ENCODE data around the gene AK4. TPM values are rescaled to one million over a fixed set of nuclear protein-coding genes. Genes with fewer than 3 reads are reported as not detected.

Gene AK4
- total and polyA plus RNA-seq, 4 donors: 52.3 to 106 (median 59.3) TPM

DNA sequence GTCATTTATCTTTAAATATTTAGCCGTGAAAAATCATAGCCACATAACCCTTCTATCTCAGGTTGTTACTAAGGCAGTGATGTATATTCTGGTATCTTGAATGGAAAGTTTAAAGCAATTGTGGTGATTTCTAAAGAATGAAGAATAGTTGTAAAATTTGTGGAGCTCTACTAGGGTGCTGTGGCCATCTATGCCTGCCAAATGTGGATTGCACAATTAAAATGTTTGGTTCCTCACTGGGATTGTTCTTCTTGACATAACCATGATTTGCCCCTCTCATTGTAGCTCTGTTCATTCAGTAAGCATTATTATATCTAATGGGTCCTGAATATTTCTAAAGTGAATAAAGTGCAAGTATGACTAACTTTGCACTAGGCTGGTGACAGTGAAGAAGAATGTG, 50.1 kb downstream of the AK4 start:
- Histone ChIP-seq H3K4me1 (ENCODE audit: control insufficient read depth in 4 of 4, insufficient read depth in 4 of 4, low read length in 3 of 4) (peaks cover 8 to 42% (median 33%) of the 10 kb centered on the region in 4 donors), H3K27ac (ENCODE audit: low read depth in 1 of 2, low read length in 2 of 2) (no peak overlapping the region), H3K9me3 (ENCODE audit: control insufficient read depth in 4 of 4, low read length in 3 of 4) (no peaks in the 10 kb centered on the region), H3K4me3 (ENCODE audit: low read depth in 1 of 3, low read length in 3 of 3) (no peak overlapping the region), H3K36me3 (ENCODE audit: control insufficient read depth in 4 of 4, insufficient read depth in 3 of 4, low read depth in 1 of 4, low read length in 3 of 4) (peaks cover 0 to 6% (median 1%) of the 10 kb centered on the region in 4 donors), H3K9ac (ENCODE audit: low read depth in 1 of 2, low read length in 2 of 2) (peak overlapping the region in 1 of 2 donors; percentile 12), H3K27me3 (ENCODE audit: control insufficient read depth in 4 of 4, insufficient read depth in 4 of 4, low read length in 3 of 4) (no peaks in the 10 kb centered on the region)
- no peak for TF ChIP-seq FOXA1 (IDR thresholded peaks at IDR 0.05)
- TF ChIP-seq, protein P1, sequence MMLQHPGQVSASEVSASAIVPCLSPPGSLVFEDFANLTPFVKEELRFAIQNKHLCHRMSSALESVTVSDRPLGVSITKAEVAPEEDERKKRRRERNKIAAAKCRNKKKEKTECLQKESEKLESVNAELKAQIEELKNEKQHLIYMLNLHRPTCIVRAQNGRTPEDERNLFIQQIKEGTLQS (IDR thresholded peaks at IDR 0.05): no peak
- TF ChIP-seq SP1 (IDR thresholded peaks at IDR 0.05): no peak
- no peak for TF ChIP-seq EGR1 (IDR thresholded peaks at IDR 0.05; ENCODE audit: low read depth in 2 of 2)
- TF ChIP-seq RAD21 (IDR thresholded peaks at IDR 0.05): peak; percentile 12 to 32
- no peak for TF ChIP-seq TAF1 (conservative IDR thresholded peaks at IDR 0.05)
- TF ChIP-seq HNF4A (conservative IDR thresholded peaks at IDR 0.05): peak; percentile 9 to 11
- no peak for TF ChIP-seq JUND (IDR thresholded peaks at IDR 0.05)
- TF ChIP-seq HNF4G (IDR thresholded peaks at IDR 0.05): no peak
- TF ChIP-seq RXRA (IDR thresholded peaks at IDR 0.05): peak in 1 of 2 donors; percentile 21
- TF ChIP-seq, protein P2, sequence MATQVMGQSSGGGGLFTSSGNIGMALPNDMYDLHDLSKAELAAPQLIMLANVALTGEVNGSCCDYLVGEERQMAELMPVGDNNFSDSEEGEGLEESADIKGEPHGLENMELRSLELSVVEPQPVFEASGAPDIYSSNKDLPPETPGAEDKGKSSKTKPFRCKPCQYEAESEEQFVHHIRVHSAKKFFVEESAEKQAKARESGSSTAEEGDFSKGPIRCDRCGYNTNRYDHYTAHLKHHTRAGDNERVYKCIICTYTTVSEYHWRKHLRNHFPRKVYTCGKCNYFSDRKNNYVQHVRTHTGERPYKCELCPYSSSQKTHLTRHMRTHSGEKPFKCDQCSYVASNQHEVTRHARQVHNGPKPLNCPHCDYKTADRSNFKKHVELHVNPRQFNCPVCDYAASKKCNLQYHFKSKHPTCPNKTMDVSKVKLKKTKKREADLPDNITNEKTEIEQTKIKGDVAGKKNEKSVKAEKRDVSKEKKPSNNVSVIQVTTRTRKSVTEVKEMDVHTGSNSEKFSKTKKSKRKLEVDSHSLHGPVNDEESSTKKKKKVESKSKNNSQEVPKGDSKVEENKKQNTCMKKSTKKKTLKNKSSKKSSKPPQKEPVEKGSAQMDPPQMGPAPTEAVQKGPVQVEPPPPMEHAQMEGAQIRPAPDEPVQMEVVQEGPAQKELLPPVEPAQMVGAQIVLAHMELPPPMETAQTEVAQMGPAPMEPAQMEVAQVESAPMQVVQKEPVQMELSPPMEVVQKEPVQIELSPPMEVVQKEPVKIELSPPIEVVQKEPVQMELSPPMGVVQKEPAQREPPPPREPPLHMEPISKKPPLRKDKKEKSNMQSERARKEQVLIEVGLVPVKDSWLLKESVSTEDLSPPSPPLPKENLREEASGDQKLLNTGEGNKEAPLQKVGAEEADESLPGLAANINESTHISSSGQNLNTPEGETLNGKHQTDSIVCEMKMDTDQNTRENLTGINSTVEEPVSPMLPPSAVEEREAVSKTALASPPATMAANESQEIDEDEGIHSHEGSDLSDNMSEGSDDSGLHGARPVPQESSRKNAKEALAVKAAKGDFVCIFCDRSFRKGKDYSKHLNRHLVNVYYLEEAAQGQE (IDR thresholded peaks at IDR 0.05): no peak
- no peak for TF ChIP-seq NR2F2 (IDR thresholded peaks at IDR 0.05)
- no peak for TF ChIP-seq GABPA (IDR thresholded peaks at IDR 0.05 in 1 of 2, conservative IDR thresholded peaks at IDR 0.05 in 1 of 2)
- peak; percentile 27 for TF ChIP-seq YY1 (IDR thresholded peaks at IDR 0.05)
- TF ChIP-seq, protein P3, sequence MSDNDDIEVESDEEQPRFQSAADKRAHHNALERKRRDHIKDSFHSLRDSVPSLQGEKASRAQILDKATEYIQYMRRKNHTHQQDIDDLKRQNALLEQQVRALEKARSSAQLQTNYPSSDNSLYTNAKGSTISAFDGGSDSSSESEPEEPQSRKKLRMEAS (IDR thresholded peaks at IDR 0.05): no peak
- TF ChIP-seq, protein P4, sequence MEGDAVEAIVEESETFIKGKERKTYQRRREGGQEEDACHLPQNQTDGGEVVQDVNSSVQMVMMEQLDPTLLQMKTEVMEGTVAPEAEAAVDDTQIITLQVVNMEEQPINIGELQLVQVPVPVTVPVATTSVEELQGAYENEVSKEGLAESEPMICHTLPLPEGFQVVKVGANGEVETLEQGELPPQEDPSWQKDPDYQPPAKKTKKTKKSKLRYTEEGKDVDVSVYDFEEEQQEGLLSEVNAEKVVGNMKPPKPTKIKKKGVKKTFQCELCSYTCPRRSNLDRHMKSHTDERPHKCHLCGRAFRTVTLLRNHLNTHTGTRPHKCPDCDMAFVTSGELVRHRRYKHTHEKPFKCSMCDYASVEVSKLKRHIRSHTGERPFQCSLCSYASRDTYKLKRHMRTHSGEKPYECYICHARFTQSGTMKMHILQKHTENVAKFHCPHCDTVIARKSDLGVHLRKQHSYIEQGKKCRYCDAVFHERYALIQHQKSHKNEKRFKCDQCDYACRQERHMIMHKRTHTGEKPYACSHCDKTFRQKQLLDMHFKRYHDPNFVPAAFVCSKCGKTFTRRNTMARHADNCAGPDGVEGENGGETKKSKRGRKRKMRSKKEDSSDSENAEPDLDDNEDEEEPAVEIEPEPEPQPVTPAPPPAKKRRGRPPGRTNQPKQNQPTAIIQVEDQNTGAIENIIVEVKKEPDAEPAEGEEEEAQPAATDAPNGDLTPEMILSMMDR (IDR thresholded peaks at IDR 0.05; ENCODE audit: low read depth, low read length, missing input control): no peak
- no peak for TF ChIP-seq FOXA2 (IDR thresholded peaks at IDR 0.05)
- TF ChIP-seq, protein P5, sequence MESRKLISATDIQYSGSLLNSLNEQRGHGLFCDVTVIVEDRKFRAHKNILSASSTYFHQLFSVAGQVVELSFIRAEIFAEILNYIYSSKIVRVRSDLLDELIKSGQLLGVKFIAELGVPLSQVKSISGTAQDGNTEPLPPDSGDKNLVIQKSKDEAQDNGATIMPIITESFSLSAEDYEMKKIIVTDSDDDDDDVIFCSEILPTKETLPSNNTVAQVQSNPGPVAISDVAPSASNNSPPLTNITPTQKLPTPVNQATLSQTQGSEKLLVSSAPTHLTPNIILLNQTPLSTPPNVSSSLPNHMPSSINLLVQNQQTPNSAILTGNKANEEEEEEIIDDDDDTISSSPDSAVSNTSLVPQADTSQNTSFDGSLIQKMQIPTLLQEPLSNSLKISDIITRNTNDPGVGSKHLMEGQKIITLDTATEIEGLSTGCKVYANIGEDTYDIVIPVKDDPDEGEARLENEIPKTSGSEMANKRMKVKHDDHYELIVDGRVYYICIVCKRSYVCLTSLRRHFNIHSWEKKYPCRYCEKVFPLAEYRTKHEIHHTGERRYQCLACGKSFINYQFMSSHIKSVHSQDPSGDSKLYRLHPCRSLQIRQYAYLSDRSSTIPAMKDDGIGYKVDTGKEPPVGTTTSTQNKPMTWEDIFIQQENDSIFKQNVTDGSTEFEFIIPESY (IDR thresholded peaks at IDR 0.05): no peak
- 16% methylated on average over 1 of the region's 1 CpG for WGBS
- DNase-seq (ENCODE audit: low spot score): no peak
